ENCODE results near the gene KDM2A.

The KDM2A gene

GRCh38 chr11:67157691-67158090 is 38.6 kb downstream of the KDM2A start:
- no peak overlapping the region for H3K4me3 ChIP-seq (ENCODE audit: low read depth, low read length)
- no peak for TF ChIP-seq CTCF (IDR thresholded peaks at IDR 0.05; ENCODE audit: low read depth, low read length, missing control alignments)
- no peak for DNase-seq (ENCODE audit: low read depth)

DNA sequence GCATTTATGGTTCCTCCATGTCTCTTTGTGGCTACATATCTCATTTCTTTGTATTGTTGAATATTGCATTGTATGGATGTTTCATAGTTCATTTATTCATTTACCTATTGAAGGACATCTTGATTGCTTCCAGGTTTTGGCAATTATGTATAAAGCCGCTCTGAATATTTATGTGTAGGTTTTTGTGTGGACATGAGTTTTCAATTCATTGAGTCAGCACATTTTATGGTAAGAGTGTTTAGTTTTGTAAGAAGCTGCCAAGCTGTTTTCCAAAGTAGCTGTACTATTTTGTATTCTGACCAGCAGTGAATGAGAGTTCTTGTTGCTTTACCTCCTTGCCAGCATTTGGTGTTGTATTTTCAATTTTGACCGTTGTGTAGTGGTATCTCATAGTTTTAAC is 39.2 kb downstream of the KDM2A start:
- DNase-seq (ENCODE audit: low read depth), result no peak
- H3K4me3 ChIP-seq (ENCODE audit: low read depth, low read length), result no peak overlapping the region
- no peak for TF ChIP-seq CTCF (IDR thresholded peaks at IDR 0.05; ENCODE audit: low read depth, low read length, missing control alignments)

- no peak for TF ChIP-seq CTCF (IDR thresholded peaks at IDR 0.05; ENCODE audit: low read depth, low read length, missing control alignments)
- no peak overlapping the region for H3K4me3 ChIP-seq (ENCODE audit: low read depth, low read length)
These were observed 41.0 kb downstream of the KDM2A start for GRCh38 chr11:67160045-67160444.

GRCh38 chr11:67160872-67161783 is 42.1 kb downstream of the KDM2A start:
- no peak overlapping the region for H3K4me3 ChIP-seq (ENCODE audit: low read depth, low read length)
- TF ChIP-seq CTCF (IDR thresholded peaks at IDR 0.05; ENCODE audit: low read depth, low read length, missing control alignments), result no peak
- no peak for DNase-seq (ENCODE audit: low read depth)

More at GRCh38 chr11:67160045-67160444, 41.0 kb downstream of the KDM2A start:
- DNase-seq (ENCODE audit: low read depth), result no peak

GRCh38 chr11:67163006-67163405 is 43.9 kb downstream of the KDM2A start:
- no peak for DNase-seq (ENCODE audit: low read depth)
- no peak for TF ChIP-seq CTCF (IDR thresholded peaks at IDR 0.05; ENCODE audit: low read depth, low read length, missing control alignments)
- H3K4me3 ChIP-seq (ENCODE audit: low read depth, low read length), result no peak overlapping the region

- no peak overlapping the region for H3K4me3 ChIP-seq (ENCODE audit: low read depth, low read length)
- DNase-seq (ENCODE audit: low read depth), result no peak
- TF ChIP-seq CTCF (IDR thresholded peaks at IDR 0.05; ENCODE audit: low read depth, low read length, missing control alignments), result no peak
These were observed 46.6 kb downstream of the KDM2A start for GRCh38 chr11:67165623-67166022.

DNA sequence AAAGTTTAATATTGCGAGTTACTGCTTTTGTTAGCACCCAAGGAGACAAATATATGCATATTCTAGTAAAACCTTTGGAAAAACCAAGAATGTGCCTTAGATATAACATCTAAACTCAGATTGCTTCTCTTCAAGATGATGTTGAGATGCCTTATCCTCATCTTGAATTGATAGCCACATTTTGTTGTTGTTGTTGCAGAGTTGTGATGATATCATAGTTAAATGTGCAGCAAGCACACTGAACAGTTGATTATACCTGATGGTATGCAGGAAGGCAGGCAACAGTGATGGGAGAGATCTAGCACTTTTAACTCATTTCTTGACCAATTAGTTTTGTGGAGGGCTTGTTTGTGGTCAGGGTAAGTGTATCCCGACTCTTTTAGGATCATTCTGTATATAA is 48.0 kb downstream of the KDM2A start:
- DNase-seq (ENCODE audit: low read depth), result no peak
- TF ChIP-seq CTCF (IDR thresholded peaks at IDR 0.05; ENCODE audit: low read depth, low read length, missing control alignments), result no peak
- no peak overlapping the region for H3K4me3 ChIP-seq (ENCODE audit: low read depth, low read length)

All from GM12864 (cell line).